DOHH2 (cell line): ENCODE measurements around the gene EXOC6B.

Source experiments
- H3F3A ChIP-seq: fragments of 200-600 bp; sonication (generic), shearing (Covaris generic); 2 replicates; pipeline ENCODE4 v1.6.0; 2016; ENCODE audit warnings: antibody characterized with exemption, mild to moderate bottlenecking; ENCODE audit not compliant: control insufficient read depth, insufficient read depth
- H3K27ac ChIP-seq: fragments of 200-600 bp; sonication (generic); 2 replicates; pipeline ENCODE4 v1.5.1; 2014; ENCODE audit warnings: low read depth, mild to moderate bottlenecking, low read length, moderate library complexity
- H3K27me3 ChIP-seq: fragments of 200-600 bp; sonication (generic); 2 replicates; pipeline ENCODE4 v1.6.1; 2014; ENCODE audit warnings: mild to moderate bottlenecking, low read length, mixed read lengths; ENCODE audit not compliant: control insufficient read depth
- H3K36me3 ChIP-seq: fragments of 200-600 bp; sonication (generic); 2 replicates; pipeline ENCODE4 v1.6.1; 2014; ENCODE audit warnings: mild to moderate bottlenecking, low read length, moderate library complexity, mixed read lengths; ENCODE audit not compliant: control insufficient read depth
- H3K4me1 ChIP-seq: fragments of 200-600 bp; sonication (generic); 2 replicates; pipeline ENCODE4 v1.6.1; 2014; ENCODE audit warnings: mild to moderate bottlenecking, low read length, mixed read lengths; ENCODE audit not compliant: control insufficient read depth
- H3K4me2 ChIP-seq: fragments of 200-600 bp; sonication (generic); 2 replicates; pipeline ENCODE4 v1.6.0; 2014; ENCODE audit warnings: mild to moderate bottlenecking, low read length, moderate library complexity
- H3K4me3 ChIP-seq: fragments of 200-600 bp; sonication (generic); 2 replicates; pipeline ENCODE4 v1.5.1; 2014; ENCODE audit warnings: mild to moderate bottlenecking, low read length, mixed read lengths
- H3K79me2 ChIP-seq: fragments of 200-600 bp; sonication (generic); 2 replicates; pipeline ENCODE4 v1.6.1; 2014; ENCODE audit warnings: mild to moderate bottlenecking, low read length, mixed read lengths; ENCODE audit not compliant: control insufficient read depth
- H3K9me2 ChIP-seq: fragments of 200-600 bp; sonication (generic); replicated peaks from 2 replicates; pipeline ENCODE4 v1.6.1; 2014; ENCODE audit warnings: mild to moderate bottlenecking, low read length, mixed read lengths; ENCODE audit not compliant: control insufficient read depth
- H3K9me3 ChIP-seq: fragments of 200-600 bp; sonication (generic); 2 replicates; pipeline ENCODE4 v1.6.1; 2014; ENCODE audit warnings: antibody characterized with exemption, low read length, mixed read lengths; ENCODE audit not compliant: control insufficient read depth, insufficient read depth
- H4K20me1 ChIP-seq: fragments of 200-600 bp; sonication (generic); 2 replicates; pipeline ENCODE4 v1.6.0; 2014; ENCODE audit warnings: low read depth, mild to moderate bottlenecking, antibody characterized with exemption, low read length, moderate library complexity; ENCODE audit not compliant: control insufficient read depth, insufficient read depth
- EZH2phosphoT487 ChIP-seq: fragments of 200-600 bp; sonication (generic); IDR thresholded peaks from 2 replicates; pipeline ENCODE4 v1.6.1; 2017; ENCODE audit warnings: borderline replicate concordance, mild to moderate bottlenecking, antibody characterized with exemption, low read length, moderate library complexity, mixed read lengths
- TF ChIP-seq, protein P1 (sequence below): fragments of 200-600 bp; sonication (generic); IDR thresholded peaks from one replicate; pipeline ENCODE4 v1.5.1; 2014; ENCODE audit warnings: antibody characterized with exemption, mild to moderate bottlenecking, low read depth, low read length; ENCODE audit not compliant: poor library complexity, severe bottlenecking

EXOC6B gene

DNA sequence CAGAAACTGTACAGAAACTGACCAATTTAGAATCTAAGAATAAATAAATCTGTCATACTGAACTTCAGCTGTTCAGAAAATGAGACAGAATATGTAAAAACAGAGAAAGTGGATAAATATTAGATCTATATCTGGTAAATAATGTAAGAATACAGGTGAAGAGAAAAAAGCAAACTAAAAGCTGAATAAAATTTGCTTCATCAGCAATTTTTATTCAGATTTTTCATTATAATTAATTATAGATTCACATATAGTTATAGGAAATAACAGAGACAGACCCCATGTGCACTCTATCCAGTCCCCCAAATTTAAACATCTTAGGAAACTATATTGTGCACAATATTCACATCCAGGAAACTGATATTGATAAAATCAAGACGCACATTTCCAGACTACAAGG, 299.2 kb downstream of the EXOC6B start:
- Histone ChIP-seq H3K4me3 (no peak overlapping the region), H3K9me3 (no peaks in the 10 kb centered on the region), H3K27me3 (no peaks in the 10 kb centered on the region), H3K79me2 (no peaks in the 10 kb centered on the region), H3K27ac (no peak overlapping the region), H3K4me1 (no peaks in the 10 kb centered on the region), H4K20me1 (no peaks in the 10 kb centered on the region), H3K36me3 (no peaks in the 10 kb centered on the region), H3F3A (no peaks in the 10 kb centered on the region), H3K4me2 (no peak overlapping the region), H3K9me2 (no peaks in the 10 kb centered on the region)
- TF ChIP-seq, protein P1, sequence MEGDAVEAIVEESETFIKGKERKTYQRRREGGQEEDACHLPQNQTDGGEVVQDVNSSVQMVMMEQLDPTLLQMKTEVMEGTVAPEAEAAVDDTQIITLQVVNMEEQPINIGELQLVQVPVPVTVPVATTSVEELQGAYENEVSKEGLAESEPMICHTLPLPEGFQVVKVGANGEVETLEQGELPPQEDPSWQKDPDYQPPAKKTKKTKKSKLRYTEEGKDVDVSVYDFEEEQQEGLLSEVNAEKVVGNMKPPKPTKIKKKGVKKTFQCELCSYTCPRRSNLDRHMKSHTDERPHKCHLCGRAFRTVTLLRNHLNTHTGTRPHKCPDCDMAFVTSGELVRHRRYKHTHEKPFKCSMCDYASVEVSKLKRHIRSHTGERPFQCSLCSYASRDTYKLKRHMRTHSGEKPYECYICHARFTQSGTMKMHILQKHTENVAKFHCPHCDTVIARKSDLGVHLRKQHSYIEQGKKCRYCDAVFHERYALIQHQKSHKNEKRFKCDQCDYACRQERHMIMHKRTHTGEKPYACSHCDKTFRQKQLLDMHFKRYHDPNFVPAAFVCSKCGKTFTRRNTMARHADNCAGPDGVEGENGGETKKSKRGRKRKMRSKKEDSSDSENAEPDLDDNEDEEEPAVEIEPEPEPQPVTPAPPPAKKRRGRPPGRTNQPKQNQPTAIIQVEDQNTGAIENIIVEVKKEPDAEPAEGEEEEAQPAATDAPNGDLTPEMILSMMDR: no peak
- TF ChIP-seq EZH2phosphoT487: no peak

DNA sequence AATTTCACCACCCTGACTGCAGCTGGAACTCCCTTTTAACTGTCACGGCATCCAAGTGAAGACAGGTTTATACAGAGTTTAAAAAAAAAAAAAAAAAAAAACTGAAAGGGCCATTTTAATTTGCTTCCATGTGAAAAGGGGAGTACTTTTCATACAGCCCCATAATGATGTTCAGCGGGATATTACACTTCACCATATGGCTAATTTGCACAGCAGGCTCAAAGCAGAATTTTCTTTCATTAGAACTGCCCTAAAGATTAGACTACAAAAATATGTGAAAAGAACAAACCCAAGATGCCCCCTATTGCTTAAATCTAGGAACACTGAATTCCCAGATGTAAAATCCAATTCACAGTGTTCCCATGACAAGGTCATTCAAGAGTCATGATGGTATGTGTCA, 301.8 kb downstream of the EXOC6B start:
- no peak for TF ChIP-seq EZH2phosphoT487
- TF ChIP-seq, protein P1: no peak

DNA sequence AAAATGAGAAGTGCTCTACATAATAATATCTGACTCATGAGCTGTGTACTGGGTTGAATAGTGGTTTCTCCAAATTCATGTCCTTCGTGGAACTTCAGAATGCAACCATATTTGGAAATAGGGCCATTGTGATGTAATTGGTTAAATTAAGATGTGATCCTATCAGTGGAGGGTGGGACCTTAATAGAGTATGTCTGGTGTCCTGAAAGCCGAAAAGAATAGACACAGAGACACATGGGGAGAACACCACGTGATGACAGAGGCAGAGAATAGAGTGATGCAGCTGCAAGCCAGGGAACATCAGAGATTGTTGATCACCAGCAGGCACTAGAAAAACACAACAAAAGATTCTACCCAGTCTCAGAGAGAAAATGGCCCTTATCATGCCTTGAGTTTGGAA, 310.1 kb downstream of the EXOC6B start:
- Histone ChIP-seq H3K4me2 (no peak overlapping the region), H3F3A (no peaks in the 10 kb centered on the region), H3K27ac (no peak overlapping the region), H3K9me2 (no peaks in the 10 kb centered on the region; the same call in 1 of the 2 replicates), H3K79me2 (no peaks in the 10 kb centered on the region), H3K4me1 (no peaks in the 10 kb centered on the region), H3K36me3 (no peaks in the 10 kb centered on the region), H3K9me3 (no peaks in the 10 kb centered on the region), H4K20me1 (no peaks in the 10 kb centered on the region), H3K4me3 (no peak overlapping the region), H3K27me3 (no peaks in the 10 kb centered on the region)
- TF ChIP-seq, protein P1: no peak
- TF ChIP-seq EZH2phosphoT487: no peak

More for the DNA sequence above, 301.8 kb downstream of the EXOC6B start:
- H3F3A ChIP-seq: no peaks in the 10 kb centered on the region
- no peaks in the 10 kb centered on the region for H3K9me3 ChIP-seq
- no peaks in the 10 kb centered on the region; the same call in 1 of the 2 replicates for H3K9me2 ChIP-seq
- H3K36me3 ChIP-seq: no peaks in the 10 kb centered on the region
- H3K4me3 ChIP-seq: no peak overlapping the region
- no peak overlapping the region for H3K4me2 ChIP-seq
- no peaks in the 10 kb centered on the region for H3K4me1 ChIP-seq
- H4K20me1 ChIP-seq: no peaks in the 10 kb centered on the region
- H3K27me3 ChIP-seq: no peaks in the 10 kb centered on the region
- H3K79me2 ChIP-seq: no peaks in the 10 kb centered on the region
- H3K27ac ChIP-seq: no peak overlapping the region
